Endothelial cell of umbilical vein (primary cell): ENCODE data around the gene PRKCB. TPM values are rescaled to one million over a fixed set of nuclear protein-coding genes. Genes with fewer than 3 reads are reported as not detected.

Experiments
- BruUV-seq: library from RNA; stranded (reverse); fragments of 400-500 nt; replicated peaks from 2 replicates; lab custom pipeline; 2021; lab: Mats Ljungman, UMichigan
- CTCF ChIA-PET: fragments of 300-600, 350-600 bp; sonication (Branson Sonifier 250); formaldehyde crosslinking; loops from one replicate; lab custom pipeline; 2021; ENCODE audit warnings: antibody characterized with exemption, inconsistent platforms; lab: Charles Lee
- POLR2A ChIA-PET: fragments of 300-600, 350-600 bp; sonication (Branson Sonifier 250); formaldehyde crosslinking; loops from one replicate; lab custom pipeline; 2021; ENCODE audit warnings: antibody characterized with exemption, inconsistent platforms; lab: Charles Lee
- DNase-seq: peaks from one replicate; pipeline ENCODE4 v3.0.0-alpha.2; 2011; ENCODE audit warnings: low read depth, low spot score
- FAIRE-seq: peaks from 2 replicates; lab custom pipeline; 2011; peaks lifted over from hg19 to GRCh38; lab: Jason Lieb, UNC
- H2AFZ ChIP-seq: 2 replicates; pipeline ENCODE4 v1.6.0; 2012; ENCODE audit warnings: low read depth, low read length, control low read depth, inconsistent platforms
- H3K27ac ChIP-seq: 2 replicates; pipeline ENCODE4 v1.5.1; 2011; ENCODE audit warnings: low read depth, mild to moderate bottlenecking, control low read depth, low read length, moderate library complexity; ENCODE audit not compliant: insufficient read depth
- H3K27me3 ChIP-seq, 2 experiments: 2 replicates each; pipeline versions ENCODE4 v1.6.0 to v1.6.1; 2011; ENCODE audit warnings: low read length in 2 of 2, mixed read lengths in 1 of 2; ENCODE audit not compliant: control insufficient read depth in 2 of 2, insufficient read depth in 2 of 2
- H3K36me3 ChIP-seq, 2 experiments: 2 replicates in 1 of 2; 3 replicates in 1 of 2; pipeline ENCODE4 v1.5.1; 2011; ENCODE audit warnings: low read length in 2 of 2, mild to moderate bottlenecking in 1 of 2, moderate library complexity in 1 of 2; ENCODE audit not compliant: control insufficient read depth in 2 of 2, insufficient read depth in 2 of 2; ENCODE audit errors: extremely low read depth in 1 of 2
- H3K4me1 ChIP-seq: 3 replicates; pipeline ENCODE4 v1.5.1; 2011; ENCODE audit warnings: mild to moderate bottlenecking, low read length; ENCODE audit not compliant: control insufficient read depth, insufficient read depth; ENCODE audit errors: extremely low read depth
- H3K4me2 ChIP-seq: 2 replicates; pipeline ENCODE4 v1.6.1; 2011; ENCODE audit warnings: low read length, control low read depth, mixed read lengths; ENCODE audit not compliant: insufficient read depth
- H3K4me3 ChIP-seq, 3 experiments: fragments of 200-600 bp in 1 of 3; sonication (generic), shearing (Covaris generic) in 1 of 3; replicated peaks in 1 of 3; 2 replicates each; pipeline ENCODE4 v1.5.1; 2011 to 2016; ENCODE audit warnings: control low read depth in 3 of 3, low read length in 3 of 3, mild to moderate bottlenecking in 2 of 3, inconsistent platforms in 1 of 3, low read depth in 1 of 3, moderate library complexity in 1 of 3; ENCODE audit not compliant: insufficient read depth in 1 of 3
- H3K79me2 ChIP-seq: 2 replicates; pipeline ENCODE4 v1.6.0; 2012; ENCODE audit warnings: low read length, inconsistent platforms; ENCODE audit not compliant: control insufficient read depth, insufficient read depth
- H3K9ac ChIP-seq: replicated peaks from 2 replicates; pipeline ENCODE3; 2011; ENCODE audit warnings: low read length, control low read depth; ENCODE audit not compliant: insufficient read depth; ENCODE audit errors: extremely low read depth
- H3K9me1 ChIP-seq: replicated peaks from 3 replicates; pipeline ENCODE4 v1.6.0; 2011; ENCODE audit warnings: mild to moderate bottlenecking, low read length; ENCODE audit not compliant: control insufficient read depth, insufficient read depth; ENCODE audit errors: extremely low read depth
- H3K9me3 ChIP-seq: replicated peaks from 2 replicates; pipeline ENCODE4 v1.5.1; 2012; ENCODE audit warnings: low read length, inconsistent platforms; ENCODE audit not compliant: control insufficient read depth, insufficient read depth
- H4K20me1 ChIP-seq: replicated peaks from 2 replicates; pipeline ENCODE3; 2011; ENCODE audit warnings: mild to moderate bottlenecking, low read length; ENCODE audit not compliant: control insufficient read depth, insufficient read depth; ENCODE audit errors: extremely low read depth
- CTCF ChIP-seq, 2 donors: IDR thresholded peaks; 1 replicate in 1 of 2; 2 replicates in 1 of 2; pipeline ENCODE4 v1.5.1; 2011; ENCODE audit warnings: low read length in 2 of 2, mild to moderate bottlenecking in 2 of 2, moderate library complexity in 2 of 2, control low read depth in 1 of 2, inconsistent platforms in 1 of 2, low read depth in 1 of 2; ENCODE audit not compliant: insufficient read depth in 1 of 2; ENCODE audit errors: extremely low read depth in 1 of 2
- EZH2 ChIP-seq: IDR thresholded peaks from 2 replicates; pipeline ENCODE4 v1.6.1; 2012; ENCODE audit warnings: borderline replicate concordance, low read depth, mild to moderate bottlenecking, moderate library complexity, low read length, inconsistent platforms; ENCODE audit not compliant: severe bottlenecking
- FOS ChIP-seq: IDR thresholded peaks from 2 replicates; pipeline ENCODE4 v1.6.1; 2011; ENCODE audit warnings: mild to moderate bottlenecking, low read length, moderate library complexity, borderline replicate concordance; ENCODE audit not compliant: insufficient read depth
- GATA2 ChIP-seq: IDR thresholded peaks from 2 replicates; pipeline ENCODE4 v1.7.0; 2011; ENCODE audit warnings: low read depth, mild to moderate bottlenecking, moderate library complexity, mixed read lengths, low read length; ENCODE audit not compliant: insufficient read length, insufficient read depth
- JUN ChIP-seq: IDR thresholded peaks from 2 replicates; pipeline ENCODE4 v1.6.1; 2011; ENCODE audit warnings: borderline replicate concordance, low read depth; ENCODE audit not compliant: insufficient read length, insufficient read depth
- MAX ChIP-seq: IDR thresholded peaks from 2 replicates; pipeline ENCODE4 v1.6.1; 2011; ENCODE audit not compliant: insufficient read depth, insufficient read length
- MYC ChIP-seq: IDR thresholded peaks from one replicate; pipeline ENCODE4 v1.6.1; 2011; ENCODE audit warnings: mild to moderate bottlenecking, low read depth, low read length
- POLR2A ChIP-seq: IDR thresholded peaks from 2 replicates; pipeline ENCODE4 v1.6.1; 2012; ENCODE audit warnings: low read depth, mild to moderate bottlenecking, control low read depth, low read length
- POLR2AphosphoS5 ChIP-seq: IDR thresholded peaks from 2 replicates; pipeline ENCODE4 v1.6.1; 2012; ENCODE audit warnings: low read depth, mild to moderate bottlenecking, control low read depth, low read length, moderate library complexity; ENCODE audit not compliant: insufficient read depth
- dilution Hi-C: fragments of 300-500 bp; cut with MboI; formaldehyde crosslinking; loops from one replicate; pipeline ENCODE4 v1.15.0; 2019; ENCODE audit warnings: low sequenced_read_pairs; ENCODE audit not compliant: extremely low pct_ligation_motif_present
- intact Hi-C: fragments of 100-400 bp; cut with micrococcal nuclease; formaldehyde crosslinking; loops from one replicate; pipeline ENCODE4 v1.10.0; 2022
- polyA plus RNA-seq, 4 experiments: library from polyadenylated mRNA; depleted of rRNA in 3 of 4; stranded (reverse) in 3 of 4; unstranded in 1 of 4; fragments of >200 nt; gene quantifications; 2 replicates each; pipeline versions ENCODE4 v1.2.1 to v1.2.3, GENCODE V29; 2011 to 2012; ENCODE audit warnings: missing spikeins in 1 of 4
- total RNA-seq: library from RNA; stranded (reverse); gene quantifications from 2 replicates; pipeline ENCODE4 v1.2.3, GENCODE V29; 2021

The PRKCB gene
- total and polyA plus RNA-seq, 2 donors (not counting 3 experiments of a cell fraction or from before 2014, with no cell fraction given): 0.01 TPM; not detected in 1

GRCh38 chr16:23879735-23880373 is 44.1 kb downstream of the PRKCB start:
- ChIA-PET POLR2A (no interaction called here), CTCF (interaction anchor here (1.7 kb wide), 1 partner anchor 130 kb away, joined by 6 read pairs; no protein-coding TSS in a partner anchor)
- BruUV-seq: no TSS peak
- Histone ChIP-seq H4K20me1 (no peaks in the 10 kb centered on the region), H3K27me3 (no peaks in the 10 kb centered on the region), H3K9me3 (no peaks in the 10 kb centered on the region), H3K36me3 (no peaks in the 10 kb centered on the region), H3K4me3 (no peak overlapping the region), H3K9ac (no peak overlapping the region), H3K9me1 (no peaks in the 10 kb centered on the region), H3K4me2 (no peak overlapping the region), H2AFZ (no peak overlapping the region), H3K27ac (no peak overlapping the region), H3K79me2 (no peaks in the 10 kb centered on the region), H3K4me1 (no peaks in the 10 kb centered on the region)
- no peak for FAIRE-seq
- DNase-seq: no peak
- intact Hi-C loops (no loop called here), dilution Hi-C loops (no loop called here)
- TF ChIP-seq POLR2A (no peak), MAX (no peak), GATA2 (no peak), POLR2AphosphoS5 (no peak), FOS (no peak), JUN (no peak), MYC (no peak), EZH2 (no peak), CTCF (IDR thresholded peaks at IDR 0.05; ENCODE audit: extremely low read depth in 1 of 2, insufficient read depth in 1 of 2, low read depth in 1 of 2, low read length in 2 of 2) (no peak)
